H1 (cell line): ENCODE measurements around the gene ZNF646. TPM values are rescaled to one million over a fixed set of nuclear protein-coding genes. Genes with fewer than 3 reads are reported as not detected.

Source experiments
- CTCF ChIA-PET: fragments of 300-600 bp; sonication (Branson Sonifier 250); formaldehyde crosslinking; loops from one replicate; lab custom pipeline; 2021; ENCODE audit not compliant: partially characterized antibody; lab: Charles Lee
- POLR2A ChIA-PET: fragments of 300-600 bp; sonication (Branson Sonifier 250); formaldehyde crosslinking; loops from one replicate; lab custom pipeline; 2021; ENCODE audit warnings: inconsistent platforms; ENCODE audit not compliant: partially characterized antibody; lab: Charles Lee
- DNase-seq, 2 experiments: peaks; one replicate each; pipeline versions ENCODE4 v3.0.0 to v3.0.0-alpha.2; 2010 to 2022; ENCODE audit warnings: low spot score in 2 of 2, low read depth in 1 of 2, mixed read lengths in 1 of 2
- FAIRE-seq: peaks from 2 replicates; lab custom pipeline; 2011; peaks lifted over from hg19 to GRCh38; lab: Jason Lieb, UNC
- H2AFZ ChIP-seq: 2 replicates; pipeline ENCODE4 v1.8.1; 2012; ENCODE audit warnings: low read length, inconsistent platforms
- H2AK5ac ChIP-seq: 2 replicates; pipeline ENCODE4 v1.6.1; 2013; ENCODE audit warnings: low read depth, low read length
- H2BK120ac ChIP-seq: replicated peaks from 2 replicates; pipeline ENCODE3; 2013; ENCODE audit warnings: low read depth, low read length, inconsistent platforms
- H2BK12ac ChIP-seq: 2 replicates; pipeline ENCODE4 v1.6.1; 2013; ENCODE audit warnings: low read depth, low read length
- H2BK15ac ChIP-seq: 2 replicates; pipeline ENCODE4 v1.6.1; 2013; ENCODE audit warnings: low read length
- H2BK20ac ChIP-seq: 2 replicates; pipeline ENCODE4 v1.6.1; 2013; ENCODE audit warnings: low read length
- H2BK5ac ChIP-seq: 2 replicates; pipeline ENCODE4 v1.6.1; 2013; ENCODE audit warnings: low read depth, low read length
- H3K14ac ChIP-seq: 2 replicates; pipeline ENCODE4 v1.6.1; 2013; ENCODE audit warnings: inconsistent platforms; ENCODE audit not compliant: insufficient read length
- H3K18ac ChIP-seq: 2 replicates; pipeline ENCODE4 v1.6.1; 2013; ENCODE audit warnings: low read length; ENCODE audit errors: extremely low read depth
- H3K23ac ChIP-seq: 2 replicates; pipeline ENCODE4 v1.6.1; 2013; ENCODE audit warnings: inconsistent platforms; ENCODE audit not compliant: insufficient read length
- H3K23me2 ChIP-seq: 2 replicates; pipeline ENCODE4 v1.6.1; 2013; ENCODE audit warnings: low read depth, low read length
- H3K27ac ChIP-seq: 2 replicates; pipeline ENCODE4 v1.6.1; 2011; ENCODE audit warnings: low read depth, low read length, inconsistent platforms
- H3K27me3 ChIP-seq, 4 experiments: replicated peaks in 1 of 4; 1 replicate in 1 of 4; 2 replicates in 3 of 4; pipeline versions ENCODE4 v1.6.1 to v1.8.1; 2011 to 2013; ENCODE audit warnings: low read length in 3 of 4, mild to moderate bottlenecking in 3 of 4, inconsistent platforms in 2 of 4, mixed read lengths in 2 of 4, moderate library complexity in 1 of 4; ENCODE audit not compliant: control insufficient read depth in 3 of 4, insufficient read depth in 3 of 4; ENCODE audit errors: extremely low read depth in 1 of 4
- H3K36me3 ChIP-seq, 4 experiments: 2 replicates each; pipeline versions ENCODE4 v1.6.1 to v1.8.1; 2011 to 2013; ENCODE audit warnings: mild to moderate bottlenecking in 4 of 4, low read length in 3 of 4, moderate library complexity in 2 of 4, control low read depth in 1 of 4, inconsistent platforms in 1 of 4; ENCODE audit not compliant: insufficient read depth in 4 of 4, control insufficient read depth in 2 of 4
- H3K4ac ChIP-seq: replicated peaks from 2 replicates; pipeline ENCODE3; 2013; ENCODE audit warnings: low read length, low read depth, mixed read lengths, inconsistent platforms; ENCODE audit not compliant: insufficient read length
- H3K4me1 ChIP-seq, 4 experiments: replicated peaks in 1 of 4; 1 replicate in 1 of 4; 2 replicates in 3 of 4; pipeline versions ENCODE4 v1.6.1 to v1.8.1; 2011 to 2013; ENCODE audit warnings: low read length in 3 of 4, inconsistent platforms in 2 of 4, mixed read lengths in 1 of 4; ENCODE audit not compliant: insufficient read depth in 4 of 4, control insufficient read depth in 3 of 4
- H3K4me2 ChIP-seq, 2 experiments: 2 replicates each; pipeline versions ENCODE4 v1.6.1 to v1.8.1; 2011 to 2013; ENCODE audit warnings: low read depth in 2 of 2, low read length in 2 of 2, control low read depth in 1 of 2, inconsistent platforms in 1 of 2, mild to moderate bottlenecking in 1 of 2; ENCODE audit not compliant: insufficient read depth in 1 of 2
- H3K4me3 ChIP-seq, 4 experiments: fragments of 200-600, 300-600 bp in 1 of 4; sonication (generic), shearing (Covaris generic), sonication (Bioruptor Twin) in 1 of 4; 2 replicates each; pipeline versions ENCODE4 v1.5.1 to v1.8.1; 2011 to 2016; ENCODE audit warnings: low read length in 4 of 4, low read depth in 3 of 4, control low read depth in 2 of 4, inconsistent platforms in 2 of 4, mild to moderate bottlenecking in 2 of 4, mixed read lengths in 1 of 4, moderate library complexity in 1 of 4; ENCODE audit not compliant: insufficient read depth in 2 of 4; ENCODE audit errors: extremely low read depth in 1 of 4
- H3K56ac ChIP-seq: replicated peaks from 2 replicates; pipeline ENCODE3; 2013; ENCODE audit warnings: low read depth, mild to moderate bottlenecking, mixed read lengths, low read length, inconsistent platforms; ENCODE audit not compliant: insufficient read length
- H3K79me1 ChIP-seq: 2 replicates; pipeline ENCODE4 v1.6.1; 2013; ENCODE audit warnings: low read depth, low read length, control low read depth
- H3K79me2 ChIP-seq, 2 experiments: 2 replicates each; pipeline versions ENCODE4 v1.6.1 to v1.8.1; 2012 to 2013; ENCODE audit warnings: low read length in 2 of 2, mild to moderate bottlenecking in 2 of 2, inconsistent platforms in 1 of 2; ENCODE audit not compliant: insufficient read depth in 2 of 2, control insufficient read depth in 1 of 2
- H3K9ac ChIP-seq, 4 experiments: replicated peaks in 1 of 4; 1 replicate in 1 of 4; 2 replicates in 3 of 4; pipeline versions ENCODE4 v1.6.1 to v1.8.1; 2011 to 2013; ENCODE audit warnings: low read depth in 3 of 4, low read length in 3 of 4, control low read depth in 2 of 4, mild to moderate bottlenecking in 2 of 4, moderate library complexity in 2 of 4, inconsistent platforms in 1 of 4; ENCODE audit errors: extremely low read depth in 1 of 4
- H3K9me3 ChIP-seq, 2 experiments: 2 replicates each; pipeline versions ENCODE4 v1.6.1 to v1.8.1; 2012 to 2013; ENCODE audit warnings: mild to moderate bottlenecking in 2 of 2, moderate library complexity in 2 of 2, control low read depth in 1 of 2, inconsistent platforms in 1 of 2, low read depth in 1 of 2, low read length in 1 of 2, mixed read lengths in 1 of 2; ENCODE audit not compliant: insufficient read depth in 2 of 2
- H4K20me1 ChIP-seq, 2 experiments: replicated peaks in 1 of 2; 2 replicates each; pipeline versions ENCODE3 to v1.8.1; 2011 to 2013; ENCODE audit warnings: inconsistent platforms in 2 of 2, low read length in 2 of 2, mild to moderate bottlenecking in 1 of 2; ENCODE audit not compliant: insufficient read depth in 2 of 2, control insufficient read depth in 1 of 2
- H4K5ac ChIP-seq: 2 replicates; pipeline ENCODE4 v1.6.1; 2013; ENCODE audit warnings: low read length, low read depth, mixed read lengths, inconsistent platforms; ENCODE audit not compliant: insufficient read length
- H4K8ac ChIP-seq: 2 replicates; pipeline ENCODE4 v1.8.0; 2013; ENCODE audit warnings: mild to moderate bottlenecking, moderate library complexity, low read length, inconsistent platforms; ENCODE audit not compliant: insufficient read depth; ENCODE audit errors: extremely low read depth
- H4K91ac ChIP-seq: replicated peaks from 2 replicates; pipeline ENCODE3; 2013; ENCODE audit warnings: low read length, mixed read lengths, inconsistent platforms; ENCODE audit not compliant: insufficient read length
- ASH2L ChIP-seq: fragments of 200-600, 300-600 bp; sonication (generic); IDR thresholded peaks from one replicate; pipeline ENCODE4 v1.7.1; 2017; ENCODE audit warnings: low read length
- BACH1 ChIP-seq: IDR thresholded peaks from 2 replicates; pipeline ENCODE4 v1.6.1; 2012; ENCODE audit warnings: low read length, improper control_type of control experiment
- CBX5 ChIP-seq: fragments of 300-800, 300-1000 bp; sonication (generic); IDR thresholded peaks from 2 replicates; pipeline ENCODE4 v1.7.1; 2016; ENCODE audit warnings: antibody characterized with exemption, low read length, low read depth
- HDAC6 ChIP-seq: IDR thresholded peaks from one replicate; pipeline ENCODE4 v1.7.1; 2012; ENCODE audit warnings: low read depth, mild to moderate bottlenecking, inconsistent platforms, low read length, moderate library complexity
- KDM1A ChIP-seq: fragments of 200-600, 300-600 bp; sonication (generic); IDR thresholded peaks from 2 replicates; pipeline ENCODE4 v1.7.1; 2016; ENCODE audit warnings: mild to moderate bottlenecking, low read length, borderline replicate concordance
- POLR2A ChIP-seq, 2 experiments: IDR thresholded peaks; 1 replicate in 1 of 2; 2 replicates in 1 of 2; pipeline ENCODE4 v1.6.1; 2011; ENCODE audit warnings: low read depth in 2 of 2, low read length in 2 of 2, mild to moderate bottlenecking in 2 of 2; ENCODE audit errors: control extremely low read depth in 1 of 2
- POU5F1 ChIP-seq: IDR thresholded peaks from 2 replicates; pipeline ENCODE4 v1.6.1; 2011; ENCODE audit warnings: low read depth, mild to moderate bottlenecking, low read length, moderate library complexity
- TBP ChIP-seq: IDR thresholded peaks from 2 replicates; pipeline ENCODE4 v1.6.1; 2011; ENCODE audit warnings: low read depth, low read length, improper control_type of control experiment
- TEAD4 ChIP-seq: IDR thresholded peaks from 2 replicates; pipeline ENCODE4 v1.6.1; 2012; ENCODE audit warnings: low read depth, low read length, inconsistent platforms, mixed read lengths
- WGBS, 2 experiments: shearing (Covaris generic) in 1 of 2; methylation state at CpG; one replicate each; pipeline versions ENCODE4 v1.1.6 to v1.1.7; 2013 to 2015; ENCODE audit warnings: low lambda C conversion rate in 2 of 2, mixed read lengths in 2 of 2, inconsistent platforms in 1 of 2, low coverage in 1 of 2, missing lambda C conversion rate in 1 of 2; ENCODE audit not compliant: insufficient replicate concordance in 2 of 2, insufficient coverage in 1 of 2, insufficient read length in 1 of 2; ENCODE audit errors: extremely low coverage in 1 of 2, missing lambda C conversion rate in 1 of 2; 5-methylcytosine and 5-hydroxymethylcytosine counted together
- polyA plus RNA-seq, 7 experiments: library from polyadenylated mRNA; depleted of rRNA in 3 of 7; stranded (reverse) in 5 of 7; unstranded in 2 of 7; fragments of >200 nt in 5 of 7; fragments of 200-250 nt in 2 of 7; gene quantifications; 1 replicate in 5 of 7; 2 replicates in 1 of 7; 4 replicates in 1 of 7; pipeline versions ENCODE4 v1.2.1 to v1.2.3, GENCODE V29; 2011 to 2013; ENCODE audit warnings: missing spikeins in 2 of 7, mixed read lengths in 2 of 7
- total RNA-seq: library from RNA; stranded (reverse); fragmentation: NEBNext Ultra II Directional; extraction: Animal tissue kit (Norgen Biotek cat#: 25700); gene quantifications from 2 replicates; pipeline ENCODE4 v1.2.1, GENCODE V29; 2021
- TF ChIP-seq, protein P1 (sequence below): IDR thresholded peaks from 2 replicates; pipeline ENCODE4 v1.6.1; 2011; ENCODE audit warnings: low read length, improper control_type of control experiment

ZNF646 gene
- total and polyA plus RNA-seq, 2 of the 8 experiments (the other 6 are each of a cell fraction or from before 2014, with no cell fraction given) = 6.5 to 25.0 TPM

DNA sequence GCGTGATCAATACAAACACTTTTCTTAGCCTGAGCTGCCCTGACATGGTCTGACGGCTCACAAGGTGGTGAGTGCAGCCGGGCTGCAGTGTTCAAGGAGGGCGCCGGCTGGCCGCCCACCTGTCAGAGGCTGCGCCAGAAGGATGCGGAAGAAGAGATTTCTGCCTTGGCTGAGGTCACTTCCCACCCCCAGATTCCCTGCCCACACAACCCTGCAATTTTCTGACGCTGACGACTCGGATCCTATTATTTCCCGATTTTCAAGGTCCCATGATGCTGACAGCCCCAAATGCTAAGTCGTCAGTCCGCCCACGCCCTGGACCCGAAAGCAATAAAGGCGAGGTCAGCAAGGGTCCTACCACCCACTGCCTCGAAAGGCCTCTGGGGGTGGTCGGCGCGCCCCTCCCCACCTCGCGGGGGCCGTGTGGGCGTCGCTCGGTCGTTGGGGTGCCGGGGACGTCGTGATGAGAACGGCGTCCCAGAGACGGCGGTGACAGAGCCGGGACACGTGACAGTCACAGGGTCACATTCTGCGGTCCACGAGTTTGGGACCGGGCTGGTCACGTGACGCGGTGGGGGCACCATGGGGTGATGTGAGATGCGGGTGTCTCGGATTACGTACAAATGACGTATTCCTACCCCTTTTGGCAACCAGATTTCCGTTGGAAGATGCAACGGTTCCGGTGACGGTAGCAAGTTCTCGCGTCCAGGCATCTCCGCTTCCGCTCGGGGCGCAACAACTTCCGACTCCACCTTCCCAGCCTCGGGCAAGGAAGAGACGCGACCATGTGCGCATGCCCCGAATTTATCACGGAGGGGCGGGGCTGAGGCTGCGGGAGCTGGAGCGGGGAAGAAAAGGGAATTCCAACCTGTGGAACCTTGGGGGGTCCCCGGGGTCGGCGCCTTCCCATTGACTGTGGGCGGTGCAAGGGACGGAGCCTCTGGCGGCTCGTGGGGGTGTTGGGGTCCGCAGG lies 41.2 kb upstream of the ZNF646 start, which contains the start of gene STX4:
TSS of gene STX4 (plus strand) at position 823 of the 973 bp plus-strand sequence. CDS start 248 bp downstream, outside the sequence.
- Histone ChIP-seq H3K27me3 (no peaks in the 10 kb centered on the region), H3K23ac (no peak within 1 kb of the TSS), H3K79me1 (no peaks in the 10 kb centered on the region), H2AK5ac (no peak within 1 kb of the TSS), H2BK20ac (no peak within 1 kb of the TSS), H4K20me1 (peaks cover 0 to 5% of the 10 kb centered on the region in 2 experiments), H2BK120ac (no peak within 1 kb of the TSS), H3K9me3 (no peaks in the 10 kb centered on the region), H3K4me3 (peak within 1 kb of the TSS; percentile 67 to 94 (median 91)), H2BK15ac (0 out of 2 replicates have a peak within 1 kb of the TSS, but pooled peaks have one; percentile 53), H4K91ac (peak within 1 kb of the TSS; percentile 56), H3K4me2 (peak within 1 kb of the TSS; percentile 79 to 95), H2BK12ac (peak within 1 kb of the TSS; percentile 31; the same call in 1 of the 2 replicates), H3K23me2 (peaks cover 12% of the 10 kb centered on the region; the same call in 1 of the 2 replicates), H4K8ac (peak within 1 kb of the TSS; percentile 77), H3K27ac (no peak within 1 kb of the TSS), H4K5ac (peak within 1 kb of the TSS; percentile 4), H3K4me1 (peaks cover 0 to 4% (median 2%) of the 10 kb centered on the region in 4 experiments; a peak in 4 of 7 replicates), H3K18ac (peak within 1 kb of the TSS; percentile 51), H3K36me3 (no peaks in the 10 kb centered on the region), H2BK5ac (peak within 1 kb of the TSS; percentile 82; the same call in 1 of the 2 replicates), H3K79me2 (no peaks in the 10 kb centered on the region), H3K56ac (peak within 1 kb of the TSS; percentile 49), H2AFZ (peak within 1 kb of the TSS; percentile 81), H3K4ac (no peak within 1 kb of the TSS), H3K9ac (peak within 1 kb of the TSS; percentile 48 to 54 (median 52)), H3K14ac (no peak within 1 kb of the TSS)
- 3% methylated on average over 64 of the region's 75 CpGs; no CpG with 5 or more reads in 1 of the 2 experiments for WGBS, 2 experiments
- CTCF ChIA-PET = interaction anchor here (0.5 to 2.2 kb wide), 7 partner anchors 9 to 404 kb away, joined by 3 to 8 read pairs (median 3); partner anchors contain the start of gene HSD3B7
- FAIRE-seq (peak; percentile 13), DNase-seq (peak; percentile 89 to 98)
- POLR2A ChIA-PET = interaction anchor here (0.8 to 1.9 kb wide), 7 partner anchors 8 to 146 kb away, joined by 3 to 9 read pairs (median 4); partner anchors contain the start of genes HSD3B7, KAT8, ZNF646 and ZNF668
- TF ChIP-seq TEAD4 (0 out of 2 replicates have a peak, but pooled peaks have one; percentile 1), HDAC6 (no peak), TBP (no peak), POLR2A (IDR thresholded peaks at IDR 0.05; ENCODE audit: control extremely low read depth in 1 of 2, low read depth in 2 of 2, low read length in 2 of 2) (no peak), ASH2L (peak; percentile 46), KDM1A (peak; percentile 28; the same call in 1 of the 2 replicates), BACH1 (no peak), CBX5 (no peak), POU5F1 (no peak)
- TF ChIP-seq, protein P1, sequence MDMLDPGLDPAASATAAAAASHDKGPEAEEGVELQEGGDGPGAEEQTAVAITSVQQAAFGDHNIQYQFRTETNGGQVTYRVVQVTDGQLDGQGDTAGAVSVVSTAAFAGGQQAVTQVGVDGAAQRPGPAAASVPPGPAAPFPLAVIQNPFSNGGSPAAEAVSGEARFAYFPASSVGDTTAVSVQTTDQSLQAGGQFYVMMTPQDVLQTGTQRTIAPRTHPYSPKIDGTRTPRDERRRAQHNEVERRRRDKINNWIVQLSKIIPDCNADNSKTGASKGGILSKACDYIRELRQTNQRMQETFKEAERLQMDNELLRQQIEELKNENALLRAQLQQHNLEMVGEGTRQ = peak; percentile 99
